SHP77 (cell line): ENCODE results near the gene MSANTD7.
"Not testable (repeated sequence)": the region's sequence is repeated elsewhere in the genome, so short reads cannot be mapped to it uniquely, and the experiment has no call there.

Experiments used
- DNase-seq, 2 experiments: peaks; one replicate each; lab custom pipeline; 2025; lab: John Stamatoyannopoulos, UW

Gene MSANTD7

GRCh38 chr10:14837757-14838581 is at the start of gene MSANTD7, which contains the start of the genes CDNF and HSPA14:
TSS of gene MSANTD7 (plus strand) at chr10:14838306. CDS start at chr10:14842285, 3,979 bp downstream.
TSS of gene CDNF (minus strand) at chr10:14838037. CDS start at chr10:14837946, 91 bp downstream.
TSS of gene HSPA14 (plus strand) at chr10:14838306. CDS start at chr10:14838403, 97 bp downstream.
- DNase-seq: peak; percentile 94 to 95

- DNase-seq: no peak
Observed at GRCh38 chr10:14798636-14799035, 39.5 kb upstream of the MSANTD7 start.

- no peak for DNase-seq
Observed at GRCh38 chr10:14800397-14800796, 37.7 kb upstream of the MSANTD7 start.

- DNase-seq: no peak
Observed at GRCh38 chr10:14801723-14802122, 36.4 kb upstream of the MSANTD7 start.

GRCh38 chr10:14803827-14804226 is 34.3 kb upstream of the MSANTD7 start:
- DNase-seq: no peak

GRCh38 chr10:14806318-14806717 is 31.8 kb upstream of the MSANTD7 start:
- no peak for DNase-seq

- DNase-seq: no peak
Observed at GRCh38 chr10:14810969-14811953, 26.8 kb upstream of the MSANTD7 start.

- DNase-seq: no peak
Observed at GRCh38 chr10:14812271-14812670, 25.8 kb upstream of the MSANTD7 start.

GRCh38 chr10:14815681-14816080 is 22.4 kb upstream of the MSANTD7 start:
- DNase-seq: no peak

GRCh38 chr10:14816717-14817116 is 21.4 kb upstream of the MSANTD7 start:
- DNase-seq: not testable (repeated sequence)

- DNase-seq: no peak
Observed at GRCh38 chr10:14820010-14820774, 17.9 kb upstream of the MSANTD7 start.

- DNase-seq: no peak
Observed at GRCh38 chr10:14820775-14821154, 17.3 kb upstream of the MSANTD7 start.

GRCh38 chr10:14821635-14822375 is 16.3 kb upstream of the MSANTD7 start:
- no peak for DNase-seq

GRCh38 chr10:14822879-14823755 is 15.0 kb upstream of the MSANTD7 start:
- DNase-seq: peak in 1 of 2 experiments; percentile 5

- DNase-seq: no peak
Observed at GRCh38 chr10:14823966-14824365, 14.1 kb upstream of the MSANTD7 start.

GRCh38 chr10:14826076-14826829 is 11.9 kb upstream of the MSANTD7 start:
- no peak for DNase-seq

- DNase-seq: no peak
Observed at GRCh38 chr10:14833106-14833505, 5.0 kb upstream of the MSANTD7 start.

GRCh38 chr10:14836208-14836607 is 1.9 kb upstream of the MSANTD7 start:
- DNase-seq: no peak
